GM18867 (cell line): ENCODE data around the gene PPP1R16B.

Experiments used
- ATAC-seq: cut with Tn5 transposase; IDR thresholded peaks from one replicate; pipeline ENCODE4 v1.9.1; 2021; ENCODE audit warnings: mild to moderate bottlenecking, moderate library complexity; ENCODE audit not compliant: unreplicated experiment

PPP1R16B gene

GRCh38 chr20:38825901-38826625, 20.6 kb downstream of the PPP1R16B start:
- no peak for ATAC-seq

DNA sequence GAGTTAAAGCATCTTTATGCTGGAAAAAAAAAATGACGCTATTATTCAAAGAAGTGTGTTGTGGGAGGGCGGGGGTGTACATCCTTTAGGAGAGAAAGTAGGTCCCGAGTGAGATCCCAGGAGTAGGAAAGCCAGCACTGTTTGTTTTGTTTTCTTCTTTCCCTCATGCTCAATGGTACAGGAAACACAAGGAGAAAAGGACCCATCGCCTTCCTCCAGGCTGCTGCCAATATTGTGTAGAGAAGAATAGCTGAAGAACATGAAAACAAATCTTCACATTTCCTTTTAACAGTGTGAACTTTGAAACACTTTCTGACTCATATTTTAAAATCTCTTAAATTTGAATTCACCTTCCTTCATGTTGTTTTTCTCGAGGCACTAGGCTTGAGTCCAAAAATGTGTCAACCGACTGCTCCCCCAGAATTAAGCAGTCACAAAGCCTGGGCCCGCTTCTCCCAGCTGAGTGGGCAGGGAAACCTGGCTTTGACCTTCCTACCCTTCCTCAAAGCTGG, 22.3 kb downstream of the PPP1R16B start:
- ATAC-seq, result no peak

DNA sequence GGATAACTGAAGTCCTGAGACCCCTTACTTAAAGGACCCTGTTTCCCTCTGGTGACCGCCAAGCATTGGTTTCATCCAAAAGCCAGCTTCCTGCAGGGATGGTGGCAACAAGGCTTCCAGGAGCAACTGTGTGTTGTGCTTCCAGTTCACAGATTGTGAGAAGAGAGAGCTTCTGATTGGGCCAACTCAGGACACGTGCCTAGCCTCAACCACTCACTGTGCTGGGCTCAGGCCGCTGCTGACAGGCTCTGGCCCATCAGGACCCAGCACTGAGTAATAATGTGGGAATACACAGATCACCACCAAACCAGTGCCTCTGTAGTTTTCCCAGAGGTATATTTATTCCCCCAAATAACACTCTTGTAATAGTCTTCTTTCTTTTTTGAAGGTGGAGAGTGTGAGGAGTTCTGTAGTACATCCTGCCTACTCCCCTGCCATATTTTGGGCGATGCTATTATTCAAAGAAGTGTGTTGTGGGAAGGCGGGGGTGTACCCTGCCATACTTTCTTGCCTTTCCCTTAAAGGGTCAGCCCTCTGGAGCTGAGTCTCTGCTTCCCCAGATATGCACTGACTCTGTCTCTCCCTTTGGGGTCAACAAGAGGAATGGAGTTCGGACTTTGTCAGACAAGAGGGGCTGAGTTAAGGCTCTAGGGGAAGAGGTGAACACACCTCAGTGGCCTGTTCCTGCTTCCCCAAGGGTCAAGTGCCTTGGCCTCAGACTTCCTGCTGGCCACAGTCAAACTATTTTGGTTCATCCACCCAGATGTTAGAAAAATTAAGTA, 23.2 kb downstream of the PPP1R16B start:
- ATAC-seq, result no peak

- no peak for ATAC-seq
Measured at GRCh38 chr20:38829296-38829875, 23.9 kb downstream of the PPP1R16B start.

- no peak for ATAC-seq
Measured at GRCh38 chr20:38830356-38830755, 24.9 kb downstream of the PPP1R16B start.

DNA sequence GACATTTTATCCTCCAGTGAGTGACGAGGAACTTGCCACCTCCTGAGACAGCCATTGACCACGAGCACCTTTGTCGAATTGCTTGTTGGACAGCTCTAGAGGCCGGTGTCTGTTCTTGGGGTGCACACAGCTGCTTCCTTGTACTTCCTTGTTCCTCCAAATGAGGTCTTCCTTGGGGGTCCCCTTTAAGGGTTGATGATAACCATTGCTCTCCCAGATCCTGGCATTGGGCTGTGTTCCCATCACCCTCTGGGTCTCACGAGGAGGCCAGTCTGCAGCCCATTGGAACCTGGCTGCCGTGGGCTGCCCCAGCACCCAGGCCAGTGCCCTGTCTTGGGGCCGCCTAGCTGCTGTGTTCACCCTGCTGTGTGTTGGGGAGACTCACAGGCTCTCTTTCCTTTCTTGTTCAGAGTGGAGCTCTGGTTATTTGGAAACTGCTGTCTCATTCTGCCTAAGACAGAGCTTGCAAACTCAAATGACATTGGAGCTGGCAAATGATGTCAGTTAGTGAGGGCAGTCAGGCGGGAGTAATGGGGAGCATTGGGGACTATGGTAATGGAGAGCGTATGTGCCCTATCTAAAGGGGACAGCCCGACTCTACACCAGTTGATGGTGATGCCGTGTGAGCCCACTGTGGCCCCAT, 25.7 kb downstream of the PPP1R16B start:
- ATAC-seq, result no peak

DNA sequence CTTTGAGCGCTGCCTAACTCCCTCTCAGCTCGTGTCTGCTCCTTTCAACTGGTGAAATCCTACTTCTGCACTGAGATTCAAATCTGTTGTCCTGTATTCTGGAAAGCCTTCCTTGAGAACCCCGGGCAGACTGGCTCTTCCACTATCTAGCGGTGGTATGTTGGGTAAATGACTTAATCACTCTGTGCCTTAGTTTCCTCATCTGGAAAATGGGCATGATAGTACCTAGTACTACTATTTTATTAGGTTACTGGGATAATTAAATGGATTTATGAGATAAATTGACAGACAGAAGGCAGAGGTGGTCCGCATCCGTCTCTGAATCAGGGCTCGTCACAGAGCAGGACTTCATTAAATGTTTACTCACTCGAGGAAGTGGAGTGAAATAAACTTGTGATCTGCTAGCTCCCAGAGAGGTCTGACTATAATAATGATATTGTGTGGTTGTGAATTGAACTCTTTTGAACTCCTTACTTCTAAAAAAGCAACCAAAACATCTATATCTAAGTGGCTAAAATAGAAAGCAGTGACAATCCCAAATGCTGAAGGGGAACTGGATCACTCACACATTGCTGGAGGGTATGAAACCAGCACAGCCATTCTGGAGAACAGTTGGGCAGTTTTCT, 26.6 kb downstream of the PPP1R16B start:
- ATAC-seq, result no peak

DNA sequence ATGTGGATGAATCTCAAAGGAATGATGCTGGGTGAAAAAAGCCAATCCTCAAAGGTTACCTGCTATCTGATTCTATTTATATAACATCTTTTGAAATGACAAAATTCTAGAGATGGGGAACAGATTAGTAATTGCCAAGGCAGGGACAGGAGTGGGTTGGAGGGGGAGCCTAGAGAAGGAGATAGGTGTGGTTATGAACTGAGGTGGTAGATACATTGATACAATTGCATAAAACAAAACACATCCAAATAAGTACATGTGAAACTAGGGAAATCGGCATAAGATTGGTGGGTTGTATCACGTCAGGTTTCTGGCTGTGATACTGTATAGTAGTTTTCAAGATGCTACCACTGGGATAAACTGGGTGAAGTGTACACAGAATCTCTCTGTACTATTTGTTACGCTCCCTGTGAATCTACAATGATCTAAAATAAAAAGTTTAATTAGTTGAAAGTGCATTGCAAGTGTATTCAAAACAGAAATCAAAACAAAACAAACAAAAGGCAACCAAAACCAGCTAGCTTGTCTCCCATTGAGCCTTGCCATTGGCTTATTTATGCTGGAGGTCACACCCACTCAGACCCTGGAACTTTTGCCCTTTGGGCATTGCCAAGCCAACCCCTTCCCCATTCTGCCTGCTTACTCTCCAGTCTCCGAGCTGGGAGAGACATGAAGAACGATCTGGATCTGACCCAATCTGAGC, 27.8 kb downstream of the PPP1R16B start:
- ATAC-seq, result no peak

DNA sequence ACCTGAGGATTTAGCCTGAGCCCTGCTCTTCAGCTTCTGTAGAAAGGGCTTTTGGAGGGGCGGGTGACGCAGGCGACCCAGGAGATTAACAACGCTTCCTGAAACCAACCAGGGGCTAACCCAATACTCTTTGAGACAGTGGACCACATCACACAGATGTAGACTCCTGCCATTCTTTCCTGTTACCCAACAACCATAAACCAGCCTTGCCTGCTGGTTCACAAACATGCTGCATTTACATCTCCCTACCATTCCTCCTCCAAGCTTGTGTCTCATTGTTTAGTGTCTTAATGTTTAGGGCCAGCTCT, 28.3 kb downstream of the PPP1R16B start:
- ATAC-seq, result no peak

DNA sequence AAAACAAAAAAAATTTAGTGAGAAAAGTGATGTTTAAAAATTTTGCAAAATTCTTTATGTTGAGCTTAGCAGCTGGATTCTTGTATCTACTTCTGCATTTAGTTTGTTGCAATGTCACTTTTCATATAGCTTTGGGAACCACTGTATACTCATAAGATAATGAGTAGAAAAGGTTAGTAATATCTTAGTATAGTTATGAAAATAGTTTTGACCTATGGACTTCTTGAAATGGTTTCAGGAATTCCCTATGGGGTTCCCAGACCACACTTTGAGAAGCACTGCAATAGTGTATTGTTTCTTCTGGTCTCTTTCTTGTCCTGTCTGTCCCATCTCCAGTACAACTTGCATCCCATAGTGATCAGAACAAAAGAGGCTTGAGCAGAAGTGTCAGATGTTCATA, 29.4 kb downstream of the PPP1R16B start:
- ATAC-seq, result no peak

- ATAC-seq, result no peak
Measured at GRCh38 chr20:38835792-38836191, 30.3 kb downstream of the PPP1R16B start.

DNA sequence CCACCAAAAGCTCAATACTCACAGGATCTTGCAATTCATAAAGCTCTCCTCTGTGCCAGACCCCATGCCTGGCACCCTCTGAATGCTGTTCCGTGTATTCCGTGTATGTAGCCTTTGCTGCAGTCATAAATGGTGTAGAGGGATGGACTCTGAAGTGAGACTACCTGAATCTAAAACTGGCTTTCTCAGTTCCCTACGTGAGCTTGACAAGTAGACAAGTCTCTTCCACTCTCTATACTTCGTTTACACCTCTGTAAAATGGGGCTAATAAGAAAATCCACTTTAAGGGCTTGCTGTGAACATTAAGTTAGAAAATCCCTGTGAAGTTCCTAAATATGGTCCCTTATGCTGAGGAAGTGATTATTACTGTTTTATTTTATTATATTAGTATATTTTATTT, 31.5 kb downstream of the PPP1R16B start:
- ATAC-seq, result peak; percentile 54

- no peak for ATAC-seq
Measured at GRCh38 chr20:38838326-38838725, 32.8 kb downstream of the PPP1R16B start.

GRCh38 chr20:38839563-38839962, 34.1 kb downstream of the PPP1R16B start:
- no peak for ATAC-seq

DNA sequence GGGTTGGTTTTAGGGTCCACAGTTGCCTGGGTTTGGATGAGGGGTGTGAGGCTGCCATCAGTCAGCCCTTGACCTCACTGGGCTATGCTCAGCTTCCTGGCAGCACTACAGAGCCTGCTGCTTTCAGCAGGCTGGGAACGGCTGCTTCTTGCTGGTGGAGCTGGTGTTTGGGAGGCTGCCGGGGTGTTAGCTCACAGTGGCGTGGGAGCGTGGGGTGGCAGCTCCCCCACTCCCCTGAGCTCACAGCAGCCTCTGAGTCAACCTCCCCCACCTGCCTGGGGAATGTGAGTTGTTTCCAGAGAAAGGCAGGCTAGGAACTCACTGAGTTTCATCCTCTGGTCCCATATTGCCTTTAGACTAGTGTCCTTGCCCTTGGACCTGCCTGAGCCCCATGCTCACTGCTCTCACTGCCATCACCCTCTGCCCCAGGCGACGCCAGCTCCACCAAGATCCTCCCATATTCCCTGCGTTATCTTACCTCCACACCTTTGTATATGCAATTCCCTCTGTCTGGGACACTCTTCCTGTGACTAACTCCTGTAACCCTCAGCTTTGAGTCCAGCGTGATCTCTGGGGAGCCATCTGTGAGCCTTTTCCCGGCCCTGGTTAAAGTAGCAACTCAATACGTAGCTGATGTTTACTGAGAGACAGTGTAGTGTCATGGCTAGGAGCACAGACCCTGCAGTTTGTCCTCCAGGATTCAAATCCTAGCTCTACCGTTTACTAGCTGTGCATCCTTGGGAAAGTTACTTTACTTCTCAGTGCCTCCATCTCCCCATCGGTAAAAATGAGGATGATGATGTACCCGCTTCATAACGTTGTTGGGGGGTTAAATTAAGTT, 34.8 kb downstream of the PPP1R16B start:
- no peak for ATAC-seq

- ATAC-seq, result no peak
Measured at GRCh38 chr20:38840894-38841470, 35.5 kb downstream of the PPP1R16B start.

DNA sequence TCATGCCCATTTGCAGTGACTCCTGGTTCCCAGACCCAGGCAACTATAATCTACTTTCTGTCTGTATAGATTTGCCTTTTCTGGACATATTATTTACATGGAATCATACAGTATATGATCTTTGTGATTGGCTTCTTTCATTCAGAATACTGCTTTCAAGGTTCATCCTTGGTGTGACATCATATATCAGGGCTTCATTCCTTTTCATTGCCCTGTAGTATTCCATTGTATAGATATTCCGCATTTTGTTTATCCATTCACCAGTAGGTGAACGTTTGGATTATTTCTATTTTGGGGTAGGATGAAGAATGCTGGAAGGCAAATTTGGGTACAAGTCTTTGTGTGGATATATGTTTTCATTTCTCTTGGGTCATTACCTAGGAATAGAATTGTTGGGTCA, 36.1 kb downstream of the PPP1R16B start:
- ATAC-seq, result no peak

- peak; percentile 51 for ATAC-seq
Measured at GRCh38 chr20:38842026-38842425, 36.5 kb downstream of the PPP1R16B start.

- peak; percentile 89 for ATAC-seq
Measured at GRCh38 chr20:38842558-38842981, 37.1 kb downstream of the PPP1R16B start.
